Smooth muscle cell (in vitro differentiated cells): ENCODE data around the gene LRRC7. TPM values are rescaled to one million over a fixed set of nuclear protein-coding genes. Genes with fewer than 3 reads are reported as not detected.
A peak's percentile ranks its signal among the peaks of the same experiment; 100 is the strongest.

Experiments
- DNase-seq: peaks from one replicate; lab custom pipeline; 2025; ENCODE audit not compliant: unreplicated experiment; lab: John Stamatoyannopoulos, UW
- H2AFZ ChIP-seq: fragments of 200-600 bp; sonication (generic); 2 replicates; pipeline ENCODE4 v1.6.0; 2016; ENCODE audit warnings: antibody characterized with exemption, low read depth, mild to moderate bottlenecking
- H3F3A ChIP-seq: fragments of 200-600 bp; sonication (generic); 2 replicates; pipeline ENCODE4 v1.6.0; 2017; ENCODE audit warnings: antibody characterized with exemption, low read depth
- H3K27ac ChIP-seq: fragments of 200-600 bp; sonication (generic); 2 replicates; pipeline ENCODE4 v1.5.1; 2016; ENCODE audit warnings: low read depth, mild to moderate bottlenecking
- H3K27me3 ChIP-seq: fragments of 200-600 bp; sonication (generic); 2 replicates; pipeline ENCODE4 v1.6.1; 2016; ENCODE audit warnings: low read depth, mild to moderate bottlenecking
- H3K36me3 ChIP-seq: fragments of 200-600 bp; sonication (generic); 2 replicates; pipeline ENCODE4 v1.5.1; 2016; ENCODE audit warnings: low read depth
- H3K4me1 ChIP-seq: fragments of 200-600 bp; sonication (generic); 2 replicates; pipeline ENCODE4 v1.5.1; 2016; ENCODE audit warnings: low read depth
- H3K4me2 ChIP-seq: fragments of 200-600 bp; sonication (generic); 2 replicates; pipeline ENCODE4 v1.6.0; 2016; ENCODE audit warnings: mild to moderate bottlenecking
- H3K4me3 ChIP-seq: fragments of 200-600 bp; sonication (generic); 2 replicates; pipeline ENCODE4 v1.5.1; 2016; ENCODE audit warnings: mild to moderate bottlenecking
- H3K79me2 ChIP-seq: fragments of 200-600 bp; sonication (generic); 2 replicates; pipeline ENCODE4 v1.6.0; 2016; ENCODE audit warnings: low read depth, mild to moderate bottlenecking
- H3K9ac ChIP-seq: fragments of 200-600 bp; sonication (generic); 2 replicates; pipeline ENCODE4 v1.6.0; 2016; ENCODE audit warnings: low read depth
- H3K9me3 ChIP-seq: fragments of 200-600 bp; sonication (generic); replicated peaks from 2 replicates; pipeline ENCODE4 v1.5.1; 2016; ENCODE audit warnings: low read depth
- H4K20me1 ChIP-seq: fragments of 200-600 bp; sonication (generic); 2 replicates; pipeline ENCODE4 v1.6.0; 2016; ENCODE audit warnings: low read depth
- CTCF ChIP-seq: fragments of 200-600 bp; sonication (generic); IDR thresholded peaks from 2 replicates; pipeline ENCODE4 v1.5.1; 2017; ENCODE audit warnings: borderline replicate concordance, mild to moderate bottlenecking, antibody characterized with exemption; ENCODE audit not compliant: insufficient read depth, poor library complexity, severe bottlenecking
- whole genome bisulfite sequencing: methylation state at CpG from one replicate; pipeline ENCODE4 v1.1.7; 2016; ENCODE audit warnings: low lambda C conversion rate; 5-methylcytosine and 5-hydroxymethylcytosine counted together
- polyA plus RNA-seq: library from polyadenylated mRNA; unstranded; fragments of >200 nt; fragmentation: Nextera tagmentation; extraction: Ambion mirVana; gene quantifications from 2 replicates; pipeline ENCODE4 v1.2.1, GENCODE V29; 2016
- total RNA-seq: library from RNA; depleted of rRNA; stranded (reverse); fragments of >200 nt; gene quantifications from 2 replicates; pipeline ENCODE4 v1.2.3, GENCODE V29; 2014

LRRC7 gene
- total RNA-seq, result 0.04 TPM in 1 of 2 replicates, not detected in the other
- polyA plus RNA-seq, result 0.06 and 1.3 TPM in 2 replicates

GRCh38 chr1:69567652-69568420, at the start of gene LRRC7:
Gene LRRC7, plus strand, starts transcription at chr1:69567922. Its CDS starts 718 bp downstream, at chr1:69568640.
- Histone ChIP-seq H4K20me1 (no peaks in the 10 kb centered on the region), H3K4me1 (peaks cover 17% of the 10 kb centered on the region), H3K9me3 (no peaks in the 10 kb centered on the region), H3K9ac (no peak within 1 kb of the TSS), H3K27me3 (peaks cover 93% of the 10 kb centered on the region), H3K27ac (no peak within 1 kb of the TSS), H3K36me3 (no peaks in the 10 kb centered on the region), H2AFZ (no peak within 1 kb of the TSS), H3F3A (no peaks in the 10 kb centered on the region), H3K4me3 (peak within 1 kb of the TSS; percentile 54), H3K4me2 (peak within 1 kb of the TSS; percentile 96), H3K79me2 (no peaks in the 10 kb centered on the region)
- no peak for TF ChIP-seq CTCF
- DNase-seq, result no peak
- WGBS, result 1% methylated on average over 40 of the region's 62 CpGs

- DNase-seq, result no peak
- no peaks in the 10 kb centered on the region for H3K36me3 ChIP-seq
- no peaks in the 10 kb centered on the region for H3K79me2 ChIP-seq
- no peaks in the 10 kb centered on the region for H3F3A ChIP-seq
- no peak for TF ChIP-seq CTCF
- no peak overlapping the region for H3K4me2 ChIP-seq
- H2AFZ ChIP-seq, result no peak overlapping the region
- no peak overlapping the region for H3K27ac ChIP-seq
- no peak overlapping the region for H3K4me3 ChIP-seq
- H3K4me1 ChIP-seq, result no peaks in the 10 kb centered on the region
- H3K9ac ChIP-seq, result no peak overlapping the region
- no peaks in the 10 kb centered on the region for H3K27me3 ChIP-seq
- WGBS, result 84% methylated on average over 3 of the region's 3 CpGs
- no peaks in the 10 kb centered on the region for H3K9me3 ChIP-seq
- H4K20me1 ChIP-seq, result no peaks in the 10 kb centered on the region
These were observed 48.7 kb upstream of the LRRC7 start for GRCh38 chr1:69519006-69519405.

- TF ChIP-seq CTCF, result no peak
- Histone ChIP-seq H3K4me3 (no peak overlapping the region), H3K79me2 (no peaks in the 10 kb centered on the region), H3K9me3 (no peaks in the 10 kb centered on the region), H3F3A (no peaks in the 10 kb centered on the region), H3K9ac (no peak overlapping the region), H4K20me1 (no peaks in the 10 kb centered on the region), H3K27ac (no peak overlapping the region), H2AFZ (no peak overlapping the region), H3K4me1 (no peaks in the 10 kb centered on the region), H3K4me2 (no peak overlapping the region), H3K36me3 (no peaks in the 10 kb centered on the region), H3K27me3 (no peaks in the 10 kb centered on the region)
- 90% methylated on average over 5 of the region's 5 CpGs for whole genome bisulfite sequencing
- no peak for DNase-seq
These were observed 47.4 kb upstream of the LRRC7 start for GRCh38 chr1:69520326-69520725.

- H3K27me3 ChIP-seq, result no peaks in the 10 kb centered on the region
- DNase-seq, result no peak
- WGBS, result 4% methylated on average over 1 of the region's 1 CpG
- H3K9me3 ChIP-seq, result no peaks in the 10 kb centered on the region
- peak overlapping the region; percentile 75 for H3K27ac ChIP-seq
- H4K20me1 ChIP-seq, result no peaks in the 10 kb centered on the region
- H3K4me1 ChIP-seq, result no peaks in the 10 kb centered on the region
- no peak overlapping the region for H3K4me3 ChIP-seq
- H3K9ac ChIP-seq, result no peak overlapping the region
- peak overlapping the region; percentile 53 for H3K4me2 ChIP-seq
- no peak overlapping the region for H2AFZ ChIP-seq
- H3K36me3 ChIP-seq, result no peaks in the 10 kb centered on the region
- no peak for TF ChIP-seq CTCF
- no peaks in the 10 kb centered on the region for H3F3A ChIP-seq
- no peaks in the 10 kb centered on the region for H3K79me2 ChIP-seq
These were observed 44.7 kb upstream of the LRRC7 start for GRCh38 chr1:69523032-69523431.
